Measurements from ENCODE around the gene ELANE.
"Not testable (repeated sequence)": the region's sequence is repeated elsewhere in the genome, so short reads cannot be mapped to it uniquely, and the experiment has no call there.

ELANE gene

GRCh38 chr19:845707-846521 is 6.2 kb upstream of the ELANE start:
- H3K9ac ChIP-seq (ENCODE audit: low read depth, low read length): no peak overlapping the region
- no peaks in the 10 kb centered on the region for H3K36me3 ChIP-seq (ENCODE audit: control insufficient read depth, insufficient read depth, low read length)
- H3K4me1 ChIP-seq (ENCODE audit: control insufficient read depth, insufficient read depth, low read length): no peaks in the 10 kb centered on the region
- H3K27me3 ChIP-seq (ENCODE audit: control insufficient read depth, insufficient read depth, low read length): peaks cover 15% of the 10 kb centered on the region
- H3K9me3 ChIP-seq (ENCODE audit: control insufficient read depth, insufficient read depth, low read length): no peaks in the 10 kb centered on the region
- H3K27ac ChIP-seq (ENCODE audit: low read depth, low read length): no peak overlapping the region
- no peak overlapping the region for H3K4me3 ChIP-seq (ENCODE audit: low read depth, low read length)

GRCh38 chr19:848386-848921 is 3.6 kb upstream of the ELANE start:
- Histone ChIP-seq H3K9ac (ENCODE audit: low read depth, low read length) (no peak overlapping the region), H3K9me3 (ENCODE audit: control insufficient read depth, insufficient read depth, low read length) (no peaks in the 10 kb centered on the region), H3K4me3 (ENCODE audit: low read depth, low read length) (no peak overlapping the region), H3K36me3 (ENCODE audit: control insufficient read depth, insufficient read depth, low read length) (no peaks in the 10 kb centered on the region), H3K27me3 (ENCODE audit: control insufficient read depth, insufficient read depth, low read length) (peaks cover 5% of the 10 kb centered on the region), H3K27ac (ENCODE audit: low read depth, low read length) (no peak overlapping the region), H3K4me1 (ENCODE audit: control insufficient read depth, insufficient read depth, low read length) (no peaks in the 10 kb centered on the region)

GRCh38 chr19:849195-849594 is 2.9 kb upstream of the ELANE start:
- not testable (repeated sequence) for H3K4me3 ChIP-seq (ENCODE audit: low read depth, low read length); H3K27ac ChIP-seq (ENCODE audit: low read depth, low read length); H3K4me1 ChIP-seq (ENCODE audit: control insufficient read depth, insufficient read depth, low read length); H3K9me3 ChIP-seq (ENCODE audit: control insufficient read depth, insufficient read depth, low read length); H3K27me3 ChIP-seq (ENCODE audit: control insufficient read depth, insufficient read depth, low read length); H3K9ac ChIP-seq (ENCODE audit: low read depth, low read length); H3K36me3 ChIP-seq (ENCODE audit: control insufficient read depth, insufficient read depth, low read length)

- Histone ChIP-seq H3K4me1 (ENCODE audit: control insufficient read depth, insufficient read depth, low read length) (no peaks in the 10 kb centered on the region), H3K27me3 (ENCODE audit: control insufficient read depth, insufficient read depth, low read length) (no peaks in the 10 kb centered on the region), H3K4me3 (ENCODE audit: low read depth, low read length) (no peak overlapping the region), H3K27ac (ENCODE audit: low read depth, low read length) (no peak overlapping the region), H3K9ac (ENCODE audit: low read depth, low read length) (no peak overlapping the region), H3K9me3 (ENCODE audit: control insufficient read depth, insufficient read depth, low read length) (no peaks in the 10 kb centered on the region), H3K36me3 (ENCODE audit: control insufficient read depth, insufficient read depth, low read length) (no peaks in the 10 kb centered on the region)
These were observed 1.7 kb upstream of the ELANE start for GRCh38 chr19:850221-850978.

- no peak overlapping the region for H3K4me3 ChIP-seq (ENCODE audit: low read depth, low read length)
- no peak overlapping the region for H3K27ac ChIP-seq (ENCODE audit: low read depth, low read length)
- no peaks in the 10 kb centered on the region for H3K9me3 ChIP-seq (ENCODE audit: control insufficient read depth, insufficient read depth, low read length)
- H3K4me1 ChIP-seq (ENCODE audit: control insufficient read depth, insufficient read depth, low read length): no peaks in the 10 kb centered on the region
- H3K9ac ChIP-seq (ENCODE audit: low read depth, low read length): no peak overlapping the region
- H3K27me3 ChIP-seq (ENCODE audit: control insufficient read depth, insufficient read depth, low read length): no peaks in the 10 kb centered on the region
- no peaks in the 10 kb centered on the region for H3K36me3 ChIP-seq (ENCODE audit: control insufficient read depth, insufficient read depth, low read length)
These were observed 1.1 kb upstream of the ELANE start for GRCh38 chr19:850979-851335.

- Histone ChIP-seq H3K27me3 (ENCODE audit: control insufficient read depth, insufficient read depth, low read length) (no peaks in the 10 kb centered on the region), H3K4me3 (ENCODE audit: low read depth, low read length) (no peak overlapping the region), H3K36me3 (ENCODE audit: control insufficient read depth, insufficient read depth, low read length) (no peaks in the 10 kb centered on the region), H3K9me3 (ENCODE audit: control insufficient read depth, insufficient read depth, low read length) (no peaks in the 10 kb centered on the region), H3K4me1 (ENCODE audit: control insufficient read depth, insufficient read depth, low read length) (no peaks in the 10 kb centered on the region), H3K27ac (ENCODE audit: low read depth, low read length) (no peak overlapping the region), H3K9ac (ENCODE audit: low read depth, low read length) (no peak overlapping the region)
These were observed 997 bp downstream of the ELANE start for GRCh38 chr19:853014-853585.

GRCh38 chr19:853614-854220 is 1.6 kb downstream of the ELANE start:
- H3K27me3 ChIP-seq (ENCODE audit: control insufficient read depth, insufficient read depth, low read length); H3K9me3 ChIP-seq (ENCODE audit: control insufficient read depth, insufficient read depth, low read length); H3K27ac ChIP-seq (ENCODE audit: low read depth, low read length); H3K9ac ChIP-seq (ENCODE audit: low read depth, low read length); H3K36me3 ChIP-seq (ENCODE audit: control insufficient read depth, insufficient read depth, low read length); H3K4me1 ChIP-seq (ENCODE audit: control insufficient read depth, insufficient read depth, low read length); H3K4me3 ChIP-seq (ENCODE audit: low read depth, low read length): not testable (repeated sequence)

GRCh38 chr19:854549-854948 is 2.4 kb downstream of the ELANE start:
- H3K4me1 ChIP-seq (ENCODE audit: control insufficient read depth, insufficient read depth, low read length): no peaks in the 10 kb centered on the region
- H3K9ac ChIP-seq (ENCODE audit: low read depth, low read length): no peak overlapping the region
- no peaks in the 10 kb centered on the region for H3K9me3 ChIP-seq (ENCODE audit: control insufficient read depth, insufficient read depth, low read length)
- H3K27ac ChIP-seq (ENCODE audit: low read depth, low read length): no peak overlapping the region
- no peak overlapping the region for H3K4me3 ChIP-seq (ENCODE audit: low read depth, low read length)
- H3K27me3 ChIP-seq (ENCODE audit: control insufficient read depth, insufficient read depth, low read length): peaks cover 5% of the 10 kb centered on the region
- H3K36me3 ChIP-seq (ENCODE audit: control insufficient read depth, insufficient read depth, low read length): no peaks in the 10 kb centered on the region

GRCh38 chr19:855142-855541 is 3.0 kb downstream of the ELANE start:
- no peak overlapping the region for H3K4me3 ChIP-seq (ENCODE audit: low read depth, low read length)
- no peak overlapping the region for H3K9ac ChIP-seq (ENCODE audit: low read depth, low read length)
- no peaks in the 10 kb centered on the region for H3K4me1 ChIP-seq (ENCODE audit: control insufficient read depth, insufficient read depth, low read length)
- H3K27ac ChIP-seq (ENCODE audit: low read depth, low read length): no peak overlapping the region
- H3K9me3 ChIP-seq (ENCODE audit: control insufficient read depth, insufficient read depth, low read length): no peaks in the 10 kb centered on the region
- peaks cover 11% of the 10 kb centered on the region for H3K27me3 ChIP-seq (ENCODE audit: control insufficient read depth, insufficient read depth, low read length)
- H3K36me3 ChIP-seq (ENCODE audit: control insufficient read depth, insufficient read depth, low read length): no peaks in the 10 kb centered on the region

- Histone ChIP-seq H3K4me3 (ENCODE audit: low read depth, low read length) (no peak overlapping the region), H3K36me3 (ENCODE audit: control insufficient read depth, insufficient read depth, low read length) (no peaks in the 10 kb centered on the region), H3K27me3 (ENCODE audit: control insufficient read depth, insufficient read depth, low read length) (peaks cover 15% of the 10 kb centered on the region), H3K9me3 (ENCODE audit: control insufficient read depth, insufficient read depth, low read length) (no peaks in the 10 kb centered on the region), H3K27ac (ENCODE audit: low read depth, low read length) (no peak overlapping the region), H3K4me1 (ENCODE audit: control insufficient read depth, insufficient read depth, low read length) (no peaks in the 10 kb centered on the region), H3K9ac (ENCODE audit: low read depth, low read length) (no peak overlapping the region)
These were observed 3.5 kb downstream of the ELANE start for GRCh38 chr19:855566-856120.
